ENCODE measurements around the gene PIWIL1. TPM values are rescaled to one million over a fixed set of nuclear protein-coding genes. Genes with fewer than 3 reads are reported as not detected.

The PIWIL1 gene
- total RNA-seq, 1 experiment from 2014 or later: not detected

GRCh38 chr12:130342442-130342841 is 4.8 kb downstream of the PIWIL1 start:
- Histone ChIP-seq H2BK120ac (ENCODE audit: low read depth, low read length, poor library complexity, severe bottlenecking) (no peak overlapping the region), H3K9ac (ENCODE audit: extremely low read depth, insufficient read length, low read length) (no peak overlapping the region), H2BK5ac (ENCODE audit: insufficient read length, low read length) (no peak overlapping the region), H3K4ac (ENCODE audit: low read depth, low read length) (no peak overlapping the region), H3K4me2 (ENCODE audit: insufficient read depth, insufficient read length, low read length) (no peak overlapping the region), H3K23ac (ENCODE audit: insufficient read length, low read depth, low read length) (no peak overlapping the region), H4K5ac (ENCODE audit: insufficient read length, low read depth, low read length) (no peak overlapping the region), H4K20me1 (ENCODE audit: control insufficient read depth, insufficient read depth, insufficient read length) (no peaks in the 10 kb centered on the region), H3K18ac (ENCODE audit: insufficient read length, low read depth, low read length) (no peak overlapping the region), H3K56ac (ENCODE audit: insufficient read length, low read depth, low read length) (no peak overlapping the region), H3K4me1 (ENCODE audit: insufficient read depth, low read length) (no peaks in the 10 kb centered on the region), H3K23me2 (ENCODE audit: insufficient read length, low read depth, low read length, poor library complexity, severe bottlenecking) (no peaks in the 10 kb centered on the region), H2BK20ac (ENCODE audit: low read depth, low read length, poor library complexity, severe bottlenecking) (no peak overlapping the region), H2BK15ac (ENCODE audit: low read depth, low read length) (no peak overlapping the region), H2BK12ac (ENCODE audit: insufficient read length, low read depth, low read length) (no peak overlapping the region), H3K14ac (ENCODE audit: insufficient read depth, low read length) (no peak overlapping the region), H4K91ac (ENCODE audit: insufficient read length, low read depth, low read length) (no peak overlapping the region), H2AK5ac (ENCODE audit: insufficient read length, low read length) (no peak overlapping the region), H3T11ph (ENCODE audit: low read length) (no peak overlapping the region), H3K27me3 (ENCODE audit: insufficient read depth, low read length) (no peaks in the 10 kb centered on the region), H3K9me3 (ENCODE audit: control insufficient read depth, low read depth, low read length) (no peaks in the 10 kb centered on the region), H3K27ac (ENCODE audit: insufficient read length, low read depth, low read length) (no peak overlapping the region), H2AFZ (ENCODE audit: low read length) (no peak overlapping the region), H3K79me1 (ENCODE audit: insufficient read depth, low read depth, low read length, poor library complexity, severe bottlenecking) (no peaks in the 10 kb centered on the region), H4K8ac (replicated peaks; ENCODE audit: insufficient read length, low read depth, low read length) (no peak overlapping the region), H3K79me2 (ENCODE audit: insufficient read depth, low read length) (no peaks in the 10 kb centered on the region)
- H3K4me3 Mint-ChIP-seq: no peak overlapping the region
- DNase-seq: no peak
- WGBS (ENCODE audit: extremely low coverage, insufficient read length, low lambda C conversion rate): no CpG with 5 or more reads among the region's 8 CpGs
- H3K9me3 Mint-ChIP-seq: no peaks in the 10 kb centered on the region
- H3K4me1 Mint-ChIP-seq: peaks cover 6 to 8% of the 10 kb centered on the region in 2 experiments
- peaks cover 9% of the 10 kb centered on the region for H3K27me3 Mint-ChIP-seq (ENCODE audit: low read depth)
- peak overlapping the region in 1 of 3 experiments; percentile 61; a peak in 2 of 7 replicates for H3K27ac Mint-ChIP-seq
- TF ChIP-seq, protein P1, sequence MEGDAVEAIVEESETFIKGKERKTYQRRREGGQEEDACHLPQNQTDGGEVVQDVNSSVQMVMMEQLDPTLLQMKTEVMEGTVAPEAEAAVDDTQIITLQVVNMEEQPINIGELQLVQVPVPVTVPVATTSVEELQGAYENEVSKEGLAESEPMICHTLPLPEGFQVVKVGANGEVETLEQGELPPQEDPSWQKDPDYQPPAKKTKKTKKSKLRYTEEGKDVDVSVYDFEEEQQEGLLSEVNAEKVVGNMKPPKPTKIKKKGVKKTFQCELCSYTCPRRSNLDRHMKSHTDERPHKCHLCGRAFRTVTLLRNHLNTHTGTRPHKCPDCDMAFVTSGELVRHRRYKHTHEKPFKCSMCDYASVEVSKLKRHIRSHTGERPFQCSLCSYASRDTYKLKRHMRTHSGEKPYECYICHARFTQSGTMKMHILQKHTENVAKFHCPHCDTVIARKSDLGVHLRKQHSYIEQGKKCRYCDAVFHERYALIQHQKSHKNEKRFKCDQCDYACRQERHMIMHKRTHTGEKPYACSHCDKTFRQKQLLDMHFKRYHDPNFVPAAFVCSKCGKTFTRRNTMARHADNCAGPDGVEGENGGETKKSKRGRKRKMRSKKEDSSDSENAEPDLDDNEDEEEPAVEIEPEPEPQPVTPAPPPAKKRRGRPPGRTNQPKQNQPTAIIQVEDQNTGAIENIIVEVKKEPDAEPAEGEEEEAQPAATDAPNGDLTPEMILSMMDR (conservative IDR thresholded peaks at IDR 0.05): no peak
- H3K36me3 Mint-ChIP-seq (ENCODE audit: insufficient read depth in 1 of 3, low read depth in 3 of 3): no peaks in the 10 kb centered on the region
